Measurements from ENCODE around the gene GZMM.

DNA sequence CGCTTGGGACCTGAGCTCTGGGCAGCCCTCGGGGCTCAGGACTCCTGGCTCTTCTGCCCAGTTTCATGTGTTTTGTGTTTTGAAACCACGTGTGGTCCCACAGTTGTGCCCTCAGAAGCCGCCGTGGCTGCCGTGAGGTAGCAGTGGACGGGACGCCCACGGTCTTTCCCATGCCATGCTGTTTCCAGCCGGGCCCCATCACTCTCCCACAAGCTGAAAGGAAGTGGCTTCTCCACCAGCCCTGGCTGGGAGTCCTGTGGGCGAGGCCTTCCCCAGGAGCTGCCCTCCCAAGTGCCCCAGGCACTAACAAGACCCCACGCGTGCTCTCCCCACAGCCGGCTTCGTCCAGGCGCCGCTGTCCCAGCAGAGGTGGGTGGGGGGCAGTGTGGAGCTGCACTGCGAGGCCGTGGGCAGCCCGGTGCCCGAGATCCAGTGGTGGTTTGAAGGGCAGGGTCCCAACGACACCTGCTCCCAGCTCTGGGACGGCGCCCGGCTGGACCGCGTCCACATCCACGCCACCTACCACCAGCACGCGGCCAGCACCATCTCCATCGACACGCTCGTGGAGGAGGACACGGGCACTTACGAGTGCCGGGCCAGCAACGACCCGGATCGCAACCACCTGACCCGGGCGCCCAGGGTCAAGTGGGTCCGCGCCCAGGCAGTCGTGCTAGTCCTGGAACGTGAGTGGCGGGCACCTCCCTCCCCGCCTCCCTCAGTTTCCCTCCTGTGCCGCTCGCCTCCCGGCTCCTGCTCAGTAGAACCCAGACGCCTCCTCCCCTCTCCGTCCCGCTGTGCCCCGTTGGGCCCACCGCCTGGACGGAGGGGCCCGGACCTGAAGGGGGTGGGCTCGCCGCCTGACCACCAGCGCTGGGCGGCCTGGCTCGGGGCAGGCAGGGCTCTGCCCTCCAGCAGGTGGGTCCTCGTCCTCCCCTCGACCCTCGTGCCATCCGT lies 33.9 kb downstream of the GZMM start:
- TF ChIP-seq POLR2A (IDR thresholded peaks at IDR 0.05; ENCODE audit: low read depth, low read length) (no peak), TAF1 (IDR thresholded peaks at IDR 0.05; ENCODE audit: borderline replicate concordance, low read depth, low read length) (no peak)
